Measurements from ENCODE around the gene KCTD4. TPM values are rescaled to one million over a fixed set of nuclear protein-coding genes. Genes with fewer than 3 reads are reported as not detected.

KCTD4 gene
- total RNA-seq, 1 experiment from 2014 or later, result not detected

DNA sequence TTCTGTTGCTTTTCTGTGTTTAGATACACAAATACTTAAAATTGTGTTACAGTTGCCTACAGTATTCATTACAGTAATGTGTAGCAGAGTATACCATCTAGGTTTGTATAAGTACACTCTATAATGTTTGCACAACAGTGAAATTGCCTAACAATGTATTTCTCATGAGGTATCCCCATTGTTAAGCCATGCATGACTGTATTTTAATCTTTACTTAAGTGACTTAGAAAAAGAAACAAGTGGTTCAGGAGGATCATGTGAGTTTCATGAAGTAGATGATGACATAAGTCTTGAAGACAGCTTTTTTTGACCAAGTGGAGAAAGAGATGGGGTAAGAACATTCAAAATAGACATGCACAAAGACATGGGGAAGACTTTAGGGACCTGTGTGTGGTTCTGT, 8.4 kb upstream of the KCTD4 start:
- no peak overlapping the region for H3K27ac Mint-ChIP-seq (ENCODE audit: unreplicated experiment)
- Histone ChIP-seq H3K9me3 (no peaks in the 10 kb centered on the region), H3K4me1 (no peaks in the 10 kb centered on the region; the same call in 1 of the 2 replicates), H3K4me3 (ENCODE audit: low read depth, low read length) (no peak overlapping the region), H3K27me3 (replicated peaks; ENCODE audit: control insufficient read depth, insufficient read depth, low read length) (no peaks in the 10 kb centered on the region), H3K36me3 (ENCODE audit: control insufficient read depth, insufficient read depth, low read length) (no peaks in the 10 kb centered on the region)
- H3K4me1 Mint-ChIP-seq (ENCODE audit: low read depth, unreplicated experiment), result no peaks in the 10 kb centered on the region
- DNase-seq, result no peak
- POLR2A ChIA-PET, result no interaction called here
- CTCF ChIA-PET, result no interaction called here
- TF ChIP-seq CTCF (IDR thresholded peaks at IDR 0.05; ENCODE audit: insufficient read depth in 1 of 2, low read depth in 1 of 2, low read length in 1 of 2, severe bottlenecking in 1 of 2, unreplicated experiment in 1 of 2), result no peak
- BruUV-seq (replicated peaks), result TSS peak; percentile 17
- intact Hi-C loops (cut with micrococcal nuclease; ENCODE audit: unreplicated experiment), result no loop called here
- H3K27me3 Mint-ChIP-seq (ENCODE audit: insufficient read depth, unreplicated experiment), result no peaks in the 10 kb centered on the region
- H3K36me3 Mint-ChIP-seq (ENCODE audit: insufficient read depth, unreplicated experiment), result peaks cover 16% of the 10 kb centered on the region
- H3K4me3 Mint-ChIP-seq (ENCODE audit: unreplicated experiment), result no peak overlapping the region
- no peaks in the 10 kb centered on the region for H3K9me3 Mint-ChIP-seq (ENCODE audit: unreplicated experiment)

DNA sequence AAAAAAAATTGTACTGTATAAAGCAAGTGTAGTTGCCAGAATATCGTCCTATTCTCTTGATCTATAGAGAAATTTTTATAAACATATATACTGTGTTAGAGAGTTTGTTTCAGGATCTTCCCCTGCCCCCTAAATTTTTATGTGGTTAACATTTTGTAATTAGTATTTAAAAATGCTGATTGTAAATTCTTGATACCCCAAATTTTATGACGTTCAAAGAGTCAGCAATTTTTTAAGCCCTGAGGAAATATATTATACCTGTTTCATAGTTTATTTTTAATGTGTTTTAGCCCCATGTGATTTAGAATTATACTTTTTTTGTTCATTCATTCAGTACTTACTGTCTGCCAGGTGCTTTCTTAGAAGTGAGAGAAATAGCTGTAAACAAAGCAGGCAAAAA, 7.3 kb upstream of the KCTD4 start:
- H3K4me1 ChIP-seq, result no peaks in the 10 kb centered on the region; the same call in 1 of the 2 replicates
- Mint-ChIP-seq H3K4me1 (ENCODE audit: low read depth, unreplicated experiment) (no peaks in the 10 kb centered on the region), H3K4me3 (ENCODE audit: unreplicated experiment) (no peak overlapping the region), H3K27ac (ENCODE audit: unreplicated experiment) (no peak overlapping the region), H3K27me3 (ENCODE audit: insufficient read depth, unreplicated experiment) (no peaks in the 10 kb centered on the region), H3K36me3 (ENCODE audit: insufficient read depth, unreplicated experiment) (peaks cover 16% of the 10 kb centered on the region), H3K9me3 (ENCODE audit: unreplicated experiment) (no peaks in the 10 kb centered on the region)
- H3K9me3 ChIP-seq, result no peaks in the 10 kb centered on the region
- intact Hi-C loops (cut with micrococcal nuclease; ENCODE audit: unreplicated experiment), result no loop called here
- H3K4me3 ChIP-seq (ENCODE audit: low read depth, low read length), result no peak overlapping the region
- no peaks in the 10 kb centered on the region for H3K36me3 ChIP-seq (ENCODE audit: control insufficient read depth, insufficient read depth, low read length)
- no TSS peak for BruUV-seq (replicated peaks)
- ChIA-PET CTCF (no interaction called here), POLR2A (no interaction called here)
- TF ChIP-seq CTCF (IDR thresholded peaks at IDR 0.05; ENCODE audit: insufficient read depth in 1 of 2, low read depth in 1 of 2, low read length in 1 of 2, severe bottlenecking in 1 of 2, unreplicated experiment in 1 of 2), result no peak
- no peaks in the 10 kb centered on the region for H3K27me3 ChIP-seq (replicated peaks; ENCODE audit: control insufficient read depth, insufficient read depth, low read length)
- no peak for DNase-seq

- CTCF ChIA-PET, result no interaction called here
- POLR2A ChIA-PET, result no interaction called here
Measured at GRCh38 chr13:45207319-45207718, 6.5 kb upstream of the KCTD4 start.

More at GRCh38 chr13:45207319-45207718, 6.5 kb upstream of the KCTD4 start:
- Mint-ChIP-seq H3K9me3 (ENCODE audit: unreplicated experiment) (no peaks in the 10 kb centered on the region), H3K27ac (ENCODE audit: unreplicated experiment) (no peak overlapping the region), H3K4me3 (ENCODE audit: unreplicated experiment) (no peak overlapping the region), H3K4me1 (ENCODE audit: low read depth, unreplicated experiment) (no peaks in the 10 kb centered on the region), H3K27me3 (ENCODE audit: insufficient read depth, unreplicated experiment) (no peaks in the 10 kb centered on the region), H3K36me3 (ENCODE audit: insufficient read depth, unreplicated experiment) (peaks cover 16% of the 10 kb centered on the region)
- TF ChIP-seq CTCF (IDR thresholded peaks at IDR 0.05; ENCODE audit: insufficient read depth in 1 of 2, low read depth in 1 of 2, low read length in 1 of 2, severe bottlenecking in 1 of 2, unreplicated experiment in 1 of 2), result no peak
- intact Hi-C loops (cut with micrococcal nuclease; ENCODE audit: unreplicated experiment), result no loop called here
- BruUV-seq (replicated peaks), result no TSS peak
- H3K36me3 ChIP-seq (ENCODE audit: control insufficient read depth, insufficient read depth, low read length), result no peaks in the 10 kb centered on the region
- no peaks in the 10 kb centered on the region for H3K9me3 ChIP-seq
- DNase-seq, result no peak
- H3K27me3 ChIP-seq (replicated peaks; ENCODE audit: control insufficient read depth, insufficient read depth, low read length), result no peaks in the 10 kb centered on the region
- H3K4me3 ChIP-seq (ENCODE audit: low read depth, low read length), result no peak overlapping the region
- H3K4me1 ChIP-seq, result no peaks in the 10 kb centered on the region; the same call in 1 of the 2 replicates

All from Caco-2 (cell line).